ACC112 (cell line): ENCODE measurements around the gene TSPAN14.

ENCODE experiments used
- H2AFZ ChIP-seq: fragments of 200-600 bp; sonication (generic); one replicate; pipeline ENCODE4 v1.6.0; 2017; ENCODE audit warnings: antibody characterized with exemption, low read length; ENCODE audit not compliant: unreplicated experiment
- H3K27ac ChIP-seq: fragments of 200-600 bp; sonication (generic); 2 replicates; pipeline ENCODE4 v1.5.1; 2014; ENCODE audit warnings: low read depth, mild to moderate bottlenecking, antibody characterized with exemption, low read length, moderate library complexity
- H3K27me3 ChIP-seq: fragments of 200-600 bp; sonication (generic); 2 replicates; pipeline ENCODE4 v1.6.1; 2014; ENCODE audit warnings: mild to moderate bottlenecking, antibody characterized with exemption, low read length, moderate library complexity, mixed read lengths; ENCODE audit not compliant: insufficient read depth
- H3K36me3 ChIP-seq: fragments of 200-600 bp; sonication (generic); 2 replicates; pipeline ENCODE4 v1.6.1; 2016; ENCODE audit warnings: mild to moderate bottlenecking, antibody characterized with exemption, low read length, moderate library complexity, mixed read lengths; ENCODE audit not compliant: insufficient read depth
- H3K4me1 ChIP-seq: fragments of 200-600 bp; sonication (generic); one replicate; pipeline ENCODE4 v1.6.1; 2016; ENCODE audit warnings: low read length, mixed read lengths; ENCODE audit not compliant: insufficient read depth, unreplicated experiment, control insufficient read depth
- H3K4me3 ChIP-seq: fragments of 200-600 bp; sonication (generic); 2 replicates; pipeline ENCODE4 v1.5.1; 2014; ENCODE audit warnings: mild to moderate bottlenecking, low read depth, low read length
- H3K79me2 ChIP-seq: fragments of 200-600 bp; sonication (generic); one replicate; pipeline ENCODE4 v1.6.0; 2016; ENCODE audit warnings: low read length; ENCODE audit not compliant: control insufficient read depth, unreplicated experiment, insufficient read depth

TSPAN14 gene

DNA sequence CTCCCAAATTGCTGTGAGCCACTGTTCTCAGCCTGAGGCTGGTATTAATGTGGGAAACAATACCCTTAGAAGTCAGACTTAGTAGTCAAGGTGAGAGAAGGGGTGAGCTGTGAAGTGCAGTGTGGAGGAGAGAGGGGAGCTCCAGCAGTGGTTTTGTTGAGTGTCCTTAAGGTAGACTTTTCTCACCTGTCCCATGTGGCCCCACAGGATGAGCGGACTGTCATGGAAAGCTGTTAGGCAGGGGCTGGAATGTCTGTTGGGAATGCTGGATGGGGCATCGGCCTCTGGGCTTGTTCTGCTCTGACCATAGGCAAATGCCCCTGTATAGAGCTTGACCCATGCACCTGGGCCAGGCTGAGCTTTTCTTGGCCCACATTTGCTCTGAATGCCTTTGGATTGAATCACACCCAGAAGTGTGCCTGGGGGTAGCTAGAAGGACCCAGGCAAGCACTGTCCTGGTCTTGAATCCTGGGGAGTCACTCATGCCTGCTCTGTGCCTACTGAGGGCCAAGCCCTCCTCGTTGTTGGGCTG lies 47.3 kb downstream of the TSPAN14 start:
- Histone ChIP-seq H3K4me1 (peaks cover 80% of the 10 kb centered on the region), H3K27me3 (no peaks in the 10 kb centered on the region), H3K36me3 (no peaks in the 10 kb centered on the region), H3K27ac (no peak overlapping the region), H2AFZ (no peak overlapping the region), H3K4me3 (no peak overlapping the region), H3K79me2 (peaks cover 18% of the 10 kb centered on the region)

DNA sequence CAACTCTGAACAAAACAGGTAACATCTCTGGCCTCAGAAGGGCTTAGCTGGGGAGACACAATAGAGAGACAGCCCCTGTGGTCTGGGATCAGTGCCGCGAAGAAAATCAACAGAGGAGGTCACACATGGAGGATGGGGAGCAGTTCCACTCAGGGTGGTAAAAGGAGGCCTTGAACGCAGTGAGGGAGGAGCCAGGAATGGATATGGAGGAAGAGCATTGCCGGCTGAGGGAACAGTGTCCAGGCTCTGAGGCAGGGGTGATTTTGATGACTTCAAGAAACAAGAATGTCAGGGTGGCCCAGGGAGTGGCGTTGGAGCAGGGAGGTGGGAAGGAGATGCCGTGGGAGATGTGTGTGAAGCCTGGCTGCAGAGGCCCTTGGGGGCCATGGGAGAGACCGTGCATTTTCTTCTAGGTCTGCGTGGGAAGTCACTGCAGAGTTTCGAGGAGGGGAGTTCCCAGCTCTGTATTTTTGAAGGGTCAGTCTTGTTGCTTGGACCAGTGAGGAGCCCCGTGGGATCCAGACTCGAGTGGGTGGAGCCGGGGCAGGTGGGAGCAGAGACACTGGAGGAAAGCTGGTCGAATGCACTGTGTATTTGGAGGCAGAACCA lies 47.9 kb downstream of the TSPAN14 start:
- H3K27ac ChIP-seq = no peak overlapping the region
- peaks cover 18% of the 10 kb centered on the region for H3K79me2 ChIP-seq
- H3K4me1 ChIP-seq = peaks cover 82% of the 10 kb centered on the region

DNA sequence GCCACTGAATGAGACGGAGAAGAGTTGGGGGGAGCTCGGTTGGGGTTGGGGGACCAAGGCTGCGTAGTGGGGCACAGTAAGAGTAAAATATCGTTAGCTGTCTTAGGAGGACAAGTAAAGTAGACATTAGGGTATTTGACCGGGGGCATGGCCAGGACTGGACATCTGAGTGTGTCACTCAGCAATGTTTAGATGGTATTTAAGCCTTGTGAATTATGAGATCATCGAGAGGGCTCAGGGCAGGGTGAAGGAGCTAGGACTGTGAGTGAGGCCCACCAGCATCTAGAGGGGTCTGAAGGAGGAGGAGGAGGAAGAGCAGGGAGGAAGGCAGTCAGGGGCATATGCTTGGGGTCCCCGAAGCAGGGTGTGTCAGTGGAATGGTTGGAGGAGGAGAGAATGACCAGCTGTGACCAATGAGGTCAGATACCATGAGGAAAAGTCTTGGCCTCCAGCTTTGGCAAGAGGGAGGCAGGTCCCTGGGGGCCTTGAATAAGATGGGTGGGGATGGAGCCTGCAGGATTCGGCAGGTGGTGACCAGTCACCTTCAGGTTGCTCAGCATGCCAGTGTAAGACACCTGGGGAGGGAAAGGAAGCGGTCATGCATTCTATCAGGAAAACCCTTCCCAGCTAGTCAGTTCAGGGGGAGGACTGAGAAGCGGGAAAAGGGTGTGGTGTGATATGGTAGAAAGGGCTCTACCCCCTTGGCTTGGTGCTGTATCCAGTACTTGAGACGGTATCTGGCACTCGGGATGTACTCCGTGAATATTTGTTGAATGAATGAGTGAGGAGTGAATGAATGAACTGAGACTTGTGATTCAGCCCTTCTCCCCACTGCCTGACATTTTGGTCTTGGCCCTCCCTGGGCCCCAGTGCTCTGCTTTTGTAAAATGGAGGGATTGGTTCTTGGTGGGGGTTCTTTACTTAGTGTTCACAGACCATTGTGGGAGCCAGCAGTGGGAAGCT lies 48.8 kb downstream of the TSPAN14 start:
- H3K79me2 ChIP-seq = peaks cover 18% of the 10 kb centered on the region
- H2AFZ ChIP-seq = no peak overlapping the region
- H3K4me3 ChIP-seq = no peak overlapping the region
- no peaks in the 10 kb centered on the region for H3K27me3 ChIP-seq
- H3K27ac ChIP-seq = no peak overlapping the region
- H3K36me3 ChIP-seq = no peaks in the 10 kb centered on the region
- H3K4me1 ChIP-seq = peaks cover 75% of the 10 kb centered on the region

More for the DNA sequence above, 47.9 kb downstream of the TSPAN14 start:
- Histone ChIP-seq H3K4me3 (no peak overlapping the region), H3K36me3 (no peaks in the 10 kb centered on the region), H2AFZ (no peak overlapping the region), H3K27me3 (no peaks in the 10 kb centered on the region)

DNA sequence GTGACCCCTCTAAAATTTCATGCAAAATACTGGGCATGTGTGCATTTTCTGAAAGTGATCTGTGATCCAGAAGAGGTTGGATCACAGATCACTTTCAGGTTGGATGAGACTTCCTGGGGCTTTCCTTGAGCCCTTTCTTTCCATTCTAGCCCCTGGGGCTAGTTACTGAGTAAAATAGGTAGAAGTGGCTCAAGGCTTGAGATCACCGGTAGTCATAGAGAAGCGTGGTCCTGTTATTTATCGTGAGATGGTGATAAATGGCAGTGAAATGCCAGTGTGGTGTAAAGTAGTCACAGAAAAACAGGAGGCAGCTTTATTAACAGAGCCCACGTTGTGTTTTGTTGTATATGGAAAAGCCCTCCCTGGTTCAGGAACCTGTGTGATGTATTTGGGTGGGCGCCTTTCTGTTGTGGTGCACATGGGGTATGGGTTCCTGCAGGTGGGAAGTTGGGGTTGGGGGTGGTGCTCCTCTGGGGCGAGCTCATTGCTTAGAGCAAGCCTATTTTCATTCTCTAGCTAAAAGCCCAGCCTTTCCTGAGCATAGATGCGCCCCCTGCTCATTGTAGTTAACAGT lies 49.6 kb downstream of the TSPAN14 start:
- Histone ChIP-seq H3K27me3 (no peaks in the 10 kb centered on the region), H3K79me2 (peaks cover 18% of the 10 kb centered on the region), H2AFZ (no peak overlapping the region), H3K27ac (no peak overlapping the region), H3K4me1 (peaks cover 67% of the 10 kb centered on the region), H3K4me3 (no peak overlapping the region), H3K36me3 (no peaks in the 10 kb centered on the region)

DNA sequence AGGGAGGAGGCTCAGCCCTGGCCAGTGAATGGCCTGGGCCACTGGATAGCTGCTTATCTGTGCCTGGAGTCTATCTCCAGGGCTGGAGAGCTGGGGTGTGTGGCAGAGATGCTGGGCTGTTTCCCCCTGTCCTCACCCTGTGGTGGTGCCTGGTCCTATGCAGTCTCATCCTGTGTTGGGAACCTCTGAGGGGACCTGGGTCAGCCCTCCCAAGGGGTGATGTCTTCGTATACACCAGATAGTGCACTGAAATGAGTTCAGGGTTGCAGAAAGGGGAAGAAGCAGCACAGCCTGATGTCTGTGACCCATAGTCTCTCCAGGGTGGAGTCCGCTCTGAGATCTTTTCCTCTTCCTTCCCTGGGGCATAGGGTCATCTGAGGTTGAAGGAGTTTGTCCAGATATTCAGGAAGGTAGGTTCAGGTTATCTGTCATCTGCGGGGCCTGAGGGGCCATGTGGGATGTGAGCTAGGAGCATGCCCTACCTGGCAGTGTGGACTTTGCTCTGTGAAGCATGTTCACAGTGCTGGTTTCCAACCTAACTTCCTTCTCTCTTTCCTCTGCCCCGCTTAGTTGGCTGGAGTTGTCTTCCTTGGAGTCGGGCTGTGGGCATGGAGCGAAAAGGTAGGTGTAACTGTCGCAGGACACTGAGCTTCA lies 50.2 kb downstream of the TSPAN14 start:
- Histone ChIP-seq H3K79me2 (peaks cover 18% of the 10 kb centered on the region), H2AFZ (no peak overlapping the region), H3K36me3 (no peaks in the 10 kb centered on the region), H3K4me3 (no peak overlapping the region), H3K4me1 (peaks cover 65% of the 10 kb centered on the region), H3K27ac (no peak overlapping the region), H3K27me3 (no peaks in the 10 kb centered on the region)

DNA sequence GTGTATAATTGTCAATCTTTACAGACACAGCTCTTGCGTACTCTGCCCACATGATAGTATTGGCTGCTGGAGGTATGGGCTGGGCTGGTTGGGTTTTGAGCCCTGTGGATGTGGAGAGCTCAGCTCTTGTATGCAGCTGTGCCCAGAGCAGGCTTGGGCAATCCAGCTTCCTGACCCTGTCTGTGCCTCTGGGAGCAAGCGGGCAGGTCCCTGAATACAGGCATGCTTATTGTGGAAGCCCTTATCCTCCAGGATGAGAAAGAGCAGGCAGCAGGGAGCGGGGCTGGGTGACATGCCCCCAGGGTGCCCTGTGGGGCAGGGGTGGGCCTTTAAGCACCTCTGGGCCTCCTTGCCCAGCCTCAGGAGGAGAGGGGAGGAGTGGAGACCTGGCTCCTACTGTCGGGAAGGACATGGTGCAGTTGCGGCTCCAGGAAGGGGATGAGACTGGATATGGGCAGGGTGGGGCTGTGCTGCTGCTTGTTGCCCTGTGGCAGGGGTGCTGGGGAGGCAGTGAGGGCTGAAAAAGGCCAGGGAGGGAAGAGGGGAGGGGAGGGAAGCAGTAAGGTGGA lies 50.9 kb downstream of the TSPAN14 start:
- H3K27me3 ChIP-seq = no peaks in the 10 kb centered on the region
- no peaks in the 10 kb centered on the region for H3K36me3 ChIP-seq
- peaks cover 65% of the 10 kb centered on the region for H3K4me1 ChIP-seq
- H2AFZ ChIP-seq = no peak overlapping the region
- peaks cover 18% of the 10 kb centered on the region for H3K79me2 ChIP-seq
- H3K4me3 ChIP-seq = no peak overlapping the region
- H3K27ac ChIP-seq = no peak overlapping the region

DNA sequence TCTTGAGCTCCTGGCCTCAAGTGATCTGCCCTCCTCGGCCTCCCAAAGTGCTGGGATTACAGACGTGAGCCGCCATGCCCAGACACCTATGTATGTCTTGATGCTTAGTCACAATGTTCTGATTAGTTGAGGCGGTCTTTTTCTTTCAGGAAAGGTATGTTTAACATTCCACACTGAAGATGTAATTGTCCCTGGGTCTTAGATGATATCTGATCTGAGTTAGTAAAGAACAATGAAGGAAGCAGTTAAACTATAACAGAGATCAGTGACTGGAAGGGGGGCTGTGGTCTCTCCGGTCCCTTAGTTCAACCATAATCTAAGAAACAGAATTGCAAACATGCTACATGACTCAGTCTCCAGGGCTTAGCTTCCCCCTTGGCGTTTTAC lies 52.1 kb downstream of the TSPAN14 start:
- Histone ChIP-seq H3K36me3 (no peaks in the 10 kb centered on the region), H3K27ac (peak overlapping the region; percentile 70), H3K4me3 (no peak overlapping the region), H3K27me3 (no peaks in the 10 kb centered on the region), H2AFZ (peak overlapping the region; percentile 59), H3K4me1 (peaks cover 61% of the 10 kb centered on the region), H3K79me2 (peaks cover 18% of the 10 kb centered on the region)

DNA sequence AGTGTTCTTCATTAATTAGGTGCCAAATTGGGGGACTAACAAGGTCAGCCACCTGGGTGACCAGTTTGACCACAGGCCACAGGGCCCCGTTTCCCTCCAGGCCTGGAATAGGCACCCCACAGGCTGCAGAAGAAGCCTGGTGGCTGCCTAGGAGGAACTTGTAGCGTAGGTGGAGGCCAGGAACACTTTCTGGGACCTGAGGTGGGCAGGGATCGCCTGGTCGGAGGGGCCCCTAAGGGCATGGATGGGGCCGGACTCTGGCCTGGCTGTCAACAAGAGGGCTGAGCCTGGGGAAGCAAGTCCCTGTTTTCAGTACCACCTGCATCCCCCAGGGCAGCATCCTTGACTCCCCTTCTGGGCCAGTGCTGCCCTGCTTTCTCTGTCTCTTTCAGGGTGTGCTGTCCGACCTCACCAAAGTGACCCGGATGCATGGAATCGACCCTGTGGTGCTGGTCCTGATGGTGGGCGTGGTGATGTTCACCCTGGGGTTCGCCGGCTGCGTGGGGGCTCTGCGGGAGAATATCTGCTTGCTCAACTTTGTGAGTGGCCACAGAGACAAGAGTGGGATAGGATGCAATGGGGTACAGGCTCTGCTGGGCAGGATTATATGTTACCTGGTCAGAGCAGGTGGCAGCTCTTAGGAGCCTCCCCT lies 52.9 kb downstream of the TSPAN14 start:
- Histone ChIP-seq H3K36me3 (no peaks in the 10 kb centered on the region), H3K79me2 (peaks cover 11% of the 10 kb centered on the region), H3K4me1 (peaks cover 53% of the 10 kb centered on the region), H2AFZ (no peak overlapping the region), H3K27me3 (no peaks in the 10 kb centered on the region), H3K4me3 (no peak overlapping the region), H3K27ac (peak overlapping the region; percentile 70)

DNA sequence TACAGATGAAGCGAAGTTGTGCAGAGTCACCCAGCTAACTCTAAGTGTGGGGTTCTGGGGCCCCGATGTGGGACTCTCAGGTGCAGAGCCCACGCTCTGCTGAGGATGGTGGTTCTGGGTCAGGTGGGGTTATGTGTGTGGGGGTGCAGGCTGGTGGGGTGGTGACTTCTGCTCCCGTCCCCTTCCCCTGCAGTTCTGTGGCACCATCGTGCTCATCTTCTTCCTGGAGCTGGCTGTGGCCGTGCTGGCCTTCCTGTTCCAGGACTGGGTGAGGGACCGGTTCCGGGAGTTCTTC lies 54.9 kb downstream of the TSPAN14 start:
- no peaks in the 10 kb centered on the region for H3K79me2 ChIP-seq
- no peak overlapping the region for H3K4me3 ChIP-seq
- no peak overlapping the region for H3K27ac ChIP-seq
- H3K27me3 ChIP-seq = no peaks in the 10 kb centered on the region
- H3K36me3 ChIP-seq = peaks cover 8% of the 10 kb centered on the region; the same call in 1 of the 2 replicates
- peaks cover 42% of the 10 kb centered on the region for H3K4me1 ChIP-seq
- H2AFZ ChIP-seq = no peak overlapping the region
